Testis (tissue), 3 donors: ENCODE data around the gene PACS1. TPM values are rescaled to one million over a fixed set of nuclear protein-coding genes. Genes with fewer than 3 reads are reported as not detected.

Source experiments
- DNase-seq: peaks from one replicate; pipeline ENCODE4 v3.0.0-alpha.2; 2019
- H3K27ac ChIP-seq, 2 donors: fragments of 200-600 bp; sonication (generic); one replicate each; pipeline ENCODE4 v1.5.1; 2019
- H3K27me3 ChIP-seq: fragments of 200-600 bp; sonication (generic); one replicate; pipeline ENCODE4 v1.5.1; 2019
- H3K36me3 ChIP-seq: fragments of 200-600 bp; sonication (generic); one replicate; pipeline ENCODE4 v1.5.1; 2017; ENCODE audit warnings: low read depth; ENCODE audit errors: missing control alignments
- H3K4me1 ChIP-seq: fragments of 200-600 bp; sonication (generic); one replicate; pipeline ENCODE4 v1.5.1; 2019
- H3K4me3 ChIP-seq, 2 donors: fragments of 200-600 bp; sonication (generic); one replicate each; pipeline ENCODE4 v1.5.1; 2017 to 2019
- H3K9me3 ChIP-seq: fragments of 200-600 bp; sonication (generic); one replicate; pipeline ENCODE4 v1.5.1; 2017
- CTCF ChIP-seq, 3 experiments: fragments of 450-650 bp in 2 of 3; fragments of 200-600 bp in 1 of 3; sonication (generic) in 1 of 3; IDR thresholded peaks; one replicate each; pipeline ENCODE4 v1.5.1; 2016 to 2019; ENCODE audit warnings: antibody characterized with exemption in 3 of 3, mild to moderate bottlenecking in 2 of 3, moderate library complexity in 1 of 3
- POLR2A ChIP-seq: fragments of 450-650 bp; IDR thresholded peaks from one replicate; pipeline ENCODE4 v1.6.1; 2017; ENCODE audit warnings: antibody characterized with exemption, mild to moderate bottlenecking, moderate library complexity
- WGBS, 2 donors: methylation state at CpG; one replicate each; pipeline ENCODE4 v1.1.5; 2018; 5-methylcytosine and 5-hydroxymethylcytosine counted together
- intact Hi-C: fragments of 100-400 bp; cut with DNase I; formaldehyde crosslinking; loops from one replicate; pipeline ENCODE4 v1.15.1; 2023; ENCODE audit warnings: low total_unique reads
- polyA plus RNA-seq: library from polyadenylated mRNA; stranded (reverse); fragments of 350-450 nt; fragmentation: Illumina TruSeq; extraction: RNeasy Lipid Tissue Mini Kit (QIAGEN cat#74804); gene quantifications from one replicate; pipeline ENCODE4 v1.2.3, GENCODE V29; 2014; ENCODE audit warnings: low read depth, low replicate concordance; ENCODE audit not compliant: insufficient read depth
- total RNA-seq, 2 donors: library from RNA; depleted of rRNA; stranded (reverse); fragments of >200 nt; gene quantifications; one replicate each; pipeline ENCODE4 v1.2.3, GENCODE V29; 2016

Gene PACS1
- total and polyA plus RNA-seq, 3 donors from 2014 or later, result 111 to 131 (median 130) TPM

- no peak overlapping the region for H3K4me3 ChIP-seq
- H3K4me1 ChIP-seq, result no peaks in the 10 kb centered on the region
- no peak for TF ChIP-seq CTCF (IDR thresholded peaks at IDR 0.05)
- no peak for TF ChIP-seq POLR2A
- no peaks in the 10 kb centered on the region for H3K9me3 ChIP-seq
- no peak overlapping the region for H3K27ac ChIP-seq
- intact Hi-C loops, result no loop called here
- H3K36me3 ChIP-seq, result no peaks in the 10 kb centered on the region
- 71 to 80% methylated on average over 4 of the region's 4 CpGs for WGBS, 2 donors
- H3K27me3 ChIP-seq, result no peaks in the 10 kb centered on the region
- no peak for DNase-seq
These were observed 81.2 kb downstream of the PACS1 start for GRCh38 chr11:66151273-66151672.

GRCh38 chr11:66154109-66154508 lies 84.0 kb downstream of the PACS1 start:
- Histone ChIP-seq H3K4me1 (no peaks in the 10 kb centered on the region), H3K9me3 (no peaks in the 10 kb centered on the region), H3K36me3 (no peaks in the 10 kb centered on the region), H3K4me3 (no peak overlapping the region), H3K27ac (no peak overlapping the region), H3K27me3 (no peaks in the 10 kb centered on the region)
- TF ChIP-seq POLR2A, result no peak
- no peak for TF ChIP-seq CTCF (IDR thresholded peaks at IDR 0.05)
- WGBS, 2 donors, result 95 to 98% methylated on average over 2 of the region's 2 CpGs
- intact Hi-C loops, result no loop called here
- no peak for DNase-seq

GRCh38 chr11:66155387-66156073 lies 85.5 kb downstream of the PACS1 start:
- no peaks in the 10 kb centered on the region for H3K9me3 ChIP-seq
- H3K4me3 ChIP-seq, result no peak overlapping the region
- H3K27ac ChIP-seq, result no peak overlapping the region
- H3K27me3 ChIP-seq, result no peaks in the 10 kb centered on the region
- intact Hi-C loops, result no loop called here
- H3K4me1 ChIP-seq, result no peaks in the 10 kb centered on the region
- H3K36me3 ChIP-seq, result no peaks in the 10 kb centered on the region
- WGBS, 2 donors, result 92 to 93% methylated on average over 7 of the region's 7 CpGs
- TF ChIP-seq POLR2A, result no peak
- no peak for TF ChIP-seq CTCF (IDR thresholded peaks at IDR 0.05)
- no peak for DNase-seq

- Histone ChIP-seq H3K27me3 (no peaks in the 10 kb centered on the region), H3K4me3 (no peak overlapping the region), H3K27ac (no peak overlapping the region), H3K9me3 (no peaks in the 10 kb centered on the region), H3K36me3 (no peaks in the 10 kb centered on the region), H3K4me1 (no peaks in the 10 kb centered on the region)
- intact Hi-C loops, result no loop called here
- DNase-seq, result no peak
- TF ChIP-seq POLR2A (no peak), CTCF (IDR thresholded peaks at IDR 0.05) (no peak)
These were observed 87.3 kb downstream of the PACS1 start for GRCh38 chr11:66157182-66157864.

- no peaks in the 10 kb centered on the region for H3K27me3 ChIP-seq
- intact Hi-C loops, result no loop called here
- 83 to 87% methylated on average over 5 of the region's 5 CpGs for WGBS, 2 donors
- no peaks in the 10 kb centered on the region for H3K9me3 ChIP-seq
- TF ChIP-seq POLR2A (no peak), CTCF (IDR thresholded peaks at IDR 0.05) (no peak)
- no peak overlapping the region for H3K4me3 ChIP-seq
- DNase-seq, result no peak
- H3K4me1 ChIP-seq, result no peaks in the 10 kb centered on the region
- H3K36me3 ChIP-seq, result no peaks in the 10 kb centered on the region
- H3K27ac ChIP-seq, result no peak overlapping the region
These were observed 88.1 kb downstream of the PACS1 start for GRCh38 chr11:66158156-66158555.
